ENCODE measurements around the gene CDH4. TPM values are rescaled to one million over a fixed set of nuclear protein-coding genes. Genes with fewer than 3 reads are reported as not detected.

The CDH4 gene
- total RNA-seq, 4 donors from 2014 or later: not detected

GRCh38 chr20:61442718-61443117 lies 190.7 kb downstream of the CDH4 start:
- intact Hi-C loops (cut with DNase I; ENCODE audit: low total_unique reads): no loop called here
- 25 to 26% methylated on average over 4 to 6 of the region's 6 CpGs for WGBS, 2 donors (ENCODE audit: low coverage in 1 of 2)
- H3K9me3 ChIP-seq: no peaks in the 10 kb centered on the region
- in situ Hi-C loops (cut with MboI; ENCODE audit: low pct_ligation_motif_present in 1 of 4, low pct_unique_long_range_greater_than_20kb in 1 of 4, low sequenced_read_pairs in 3 of 4): no loop called here
- TF ChIP-seq POLR2AphosphoS5 (IDR thresholded peaks at IDR 0.05) (no peak), CTCF (IDR thresholded peaks at IDR 0.05) (no peak), POLR2A (IDR thresholded peaks at IDR 0.05) (no peak), EP300 (IDR thresholded peaks at IDR 0.05; ENCODE audit: low read depth) (no peak)
- peaks cover 4% of the 10 kb centered on the region for H3K27me3 ChIP-seq
- H3K4me1 ChIP-seq: no peaks in the 10 kb centered on the region
- H3K27ac ChIP-seq: no peak overlapping the region
- no peaks in the 10 kb centered on the region for H3K36me3 ChIP-seq
- no peak overlapping the region for H3K4me3 ChIP-seq
- DNase-seq: no peak

GRCh38 chr20:61443443-61444126 lies 191.5 kb downstream of the CDH4 start:
- H3K4me3 ChIP-seq: no peak overlapping the region
- no peaks in the 10 kb centered on the region for H3K36me3 ChIP-seq
- H3K27ac ChIP-seq: no peak overlapping the region
- intact Hi-C loops (cut with DNase I; ENCODE audit: low total_unique reads) (no loop called here), in situ Hi-C loops (cut with MboI; ENCODE audit: low pct_ligation_motif_present in 1 of 4, low pct_unique_long_range_greater_than_20kb in 1 of 4, low sequenced_read_pairs in 3 of 4) (no loop called here)
- TF ChIP-seq POLR2A (IDR thresholded peaks at IDR 0.05) (no peak), POLR2AphosphoS5 (IDR thresholded peaks at IDR 0.05) (no peak), CTCF (IDR thresholded peaks at IDR 0.05) (no peak), EP300 (IDR thresholded peaks at IDR 0.05; ENCODE audit: low read depth) (no peak)
- H3K9me3 ChIP-seq: no peaks in the 10 kb centered on the region
- no peaks in the 10 kb centered on the region for H3K4me1 ChIP-seq
- H3K27me3 ChIP-seq: peaks cover 4% of the 10 kb centered on the region
- 39 to 67% methylated on average over 4 to 11 of the region's 12 CpGs for WGBS, 2 donors (ENCODE audit: low coverage in 1 of 2)
- no peak for DNase-seq

GRCh38 chr20:61444637-61445036 lies 192.6 kb downstream of the CDH4 start:
- Histone ChIP-seq H3K27ac (no peak overlapping the region), H3K4me1 (no peaks in the 10 kb centered on the region), H3K27me3 (peaks cover 5% of the 10 kb centered on the region), H3K9me3 (no peaks in the 10 kb centered on the region), H3K36me3 (no peaks in the 10 kb centered on the region), H3K4me3 (no peak overlapping the region)
- 73 to 89% methylated on average over 4 to 5 of the region's 5 CpGs for WGBS, 2 donors (ENCODE audit: low coverage in 1 of 2)
- no peak for TF ChIP-seq CTCF (IDR thresholded peaks at IDR 0.05)
- TF ChIP-seq EP300 (IDR thresholded peaks at IDR 0.05; ENCODE audit: low read depth): no peak
- TF ChIP-seq POLR2A (IDR thresholded peaks at IDR 0.05): no peak
- no peak for DNase-seq
- intact Hi-C loops (cut with DNase I; ENCODE audit: low total_unique reads) (no loop called here), in situ Hi-C loops (cut with MboI; ENCODE audit: low pct_ligation_motif_present in 1 of 4, low pct_unique_long_range_greater_than_20kb in 1 of 4, low sequenced_read_pairs in 3 of 4) (no loop called here)

- TF ChIP-seq CTCF (IDR thresholded peaks at IDR 0.05) (no peak), EP300 (IDR thresholded peaks at IDR 0.05; ENCODE audit: low read depth) (no peak), POLR2AphosphoS5 (IDR thresholded peaks at IDR 0.05) (no peak), POLR2A (IDR thresholded peaks at IDR 0.05) (no peak)
- intact Hi-C loops (cut with DNase I; ENCODE audit: low total_unique reads): no loop called here
- Histone ChIP-seq H3K4me1 (no peaks in the 10 kb centered on the region), H3K4me3 (no peak overlapping the region), H3K36me3 (no peaks in the 10 kb centered on the region), H3K27ac (no peak overlapping the region), H3K27me3 (peaks cover 7% of the 10 kb centered on the region), H3K9me3 (no peaks in the 10 kb centered on the region)
- DNase-seq: no peak
- in situ Hi-C loops (cut with MboI; ENCODE audit: low pct_ligation_motif_present in 1 of 4, low pct_unique_long_range_greater_than_20kb in 1 of 4, low sequenced_read_pairs in 3 of 4): no loop called here
- WGBS, 2 donors (ENCODE audit: low coverage in 1 of 2): 59 to 60% methylated on average over 1 to 6 of the region's 6 CpGs
Measured at GRCh38 chr20:61445138-61445537, 193.1 kb downstream of the CDH4 start.
